ENCODE measurements around the gene MUC2. TPM values are rescaled to one million over a fixed set of nuclear protein-coding genes. Genes with fewer than 3 reads are reported as not detected.

MUC2 gene
- total and polyA plus RNA-seq, 7 experiments from 2014 or later: not detected

DNA sequence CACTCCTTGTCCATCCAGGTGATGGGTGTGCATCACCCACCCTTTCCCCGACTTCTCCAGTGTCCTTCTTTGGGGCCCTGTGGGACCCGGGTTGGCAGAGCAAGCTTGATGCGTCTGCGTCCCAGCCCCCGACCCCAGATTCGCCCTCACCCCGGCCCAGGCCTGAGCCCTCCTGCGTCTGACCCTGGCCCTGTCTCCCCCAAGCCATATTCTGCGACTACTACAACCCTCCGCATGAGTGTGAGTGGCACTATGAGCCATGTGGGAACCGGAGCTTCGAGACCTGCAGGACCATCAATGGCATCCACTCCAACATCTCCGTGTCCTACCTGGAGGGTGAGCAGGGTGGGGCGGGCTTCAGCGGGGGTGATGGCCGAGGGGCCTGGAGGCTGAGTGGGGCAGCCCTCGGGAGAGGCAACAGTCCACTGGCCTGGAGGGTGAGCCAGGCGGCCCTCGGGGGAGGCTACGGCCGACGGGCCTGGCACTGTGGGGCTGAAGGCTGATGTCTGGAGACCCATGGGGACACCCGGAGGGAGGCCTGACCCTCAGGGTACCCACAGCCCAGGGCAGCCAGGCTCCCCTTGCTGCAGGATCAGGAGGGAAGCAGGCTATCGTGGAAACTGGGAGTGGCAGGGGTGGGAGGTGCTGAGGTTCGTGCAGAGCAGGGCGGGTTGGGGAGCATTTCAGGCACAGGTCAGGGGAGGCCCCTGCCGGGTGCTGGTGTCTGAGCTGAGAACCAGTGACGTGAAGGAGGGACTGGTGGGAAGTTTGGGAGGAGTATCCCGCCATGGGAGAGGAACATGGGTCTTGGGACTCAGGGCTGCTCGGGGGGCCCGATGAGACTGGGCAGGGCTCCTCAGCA, 15.3 kb downstream of the MUC2 start:
- H3K27ac ChIP-seq (ENCODE audit: low read depth, low read length): no peak overlapping the region
- H3K36me3 ChIP-seq (ENCODE audit: control insufficient read depth in 2 of 3, insufficient read depth in 3 of 3, low read length in 3 of 3): no peaks in the 10 kb centered on the region
- peaks cover 0 to 13% (median 0%) of the 10 kb centered on the region in 11 donors for H3K9me3 Mint-ChIP-seq
- no peaks in the 10 kb centered on the region for H3K27me3 ChIP-seq (ENCODE audit: control insufficient read depth in 2 of 2, insufficient read depth in 2 of 2, low read length in 2 of 2)
- intact Hi-C loops (cut with micrococcal nuclease): no loop called here
- no peaks in the 10 kb centered on the region for H3K9me3 ChIP-seq (ENCODE audit: control insufficient read depth in 2 of 3, low read length in 3 of 3)
- ChIA-PET CTCF (no interaction called here), POLR2A (no interaction called here)
- DNase-seq: peak in 1 of 9 donors; percentile 5
- H3K27me3 Mint-ChIP-seq: no peaks in the 10 kb centered on the region
- H3K4me3 ChIP-seq (ENCODE audit: low read length): no peak overlapping the region
- no peaks in the 10 kb centered on the region for H3K4me1 ChIP-seq (ENCODE audit: control insufficient read depth in 2 of 2, insufficient read depth in 2 of 2, low read length in 2 of 2)
- no peaks in the 10 kb centered on the region for H3K36me3 Mint-ChIP-seq
- H3K4me3 Mint-ChIP-seq: no peak overlapping the region
- H3K4me1 Mint-ChIP-seq: no peaks in the 10 kb centered on the region
- ATAC-seq: no peak
- H3K27ac Mint-ChIP-seq: no peak overlapping the region

DNA sequence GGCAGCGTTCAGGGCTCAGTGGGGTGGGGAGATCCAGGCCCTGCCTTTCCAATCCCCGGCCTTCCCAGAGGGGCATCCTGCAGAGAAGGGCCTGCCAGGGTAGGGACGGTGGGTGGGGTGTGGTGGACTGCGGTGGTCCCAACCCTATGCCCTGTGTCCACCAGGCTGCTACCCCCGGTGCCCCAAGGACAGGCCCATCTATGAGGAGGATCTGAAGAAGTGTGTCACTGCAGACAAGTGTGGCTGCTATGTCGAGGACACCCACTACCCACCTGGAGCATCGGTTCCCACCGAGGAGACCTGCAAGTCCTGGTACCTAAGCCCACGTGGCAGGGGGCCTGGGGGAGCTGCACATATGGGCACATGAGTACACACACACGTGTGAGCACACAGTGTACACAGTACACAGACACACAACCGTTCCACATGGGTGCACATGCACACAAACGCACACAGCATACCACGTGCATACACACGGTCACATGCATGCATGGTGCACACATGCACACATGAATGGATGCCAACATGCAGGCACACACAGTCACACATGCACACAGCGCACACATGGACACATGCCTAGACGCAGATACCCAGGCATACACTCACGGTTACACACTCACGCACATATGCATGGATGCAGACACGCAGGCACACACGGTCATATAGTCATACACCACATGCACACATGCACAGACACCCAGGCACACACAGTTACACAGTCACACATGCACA, 16.1 kb downstream of the MUC2 start:
- no peak overlapping the region for H3K27ac Mint-ChIP-seq

DNA sequence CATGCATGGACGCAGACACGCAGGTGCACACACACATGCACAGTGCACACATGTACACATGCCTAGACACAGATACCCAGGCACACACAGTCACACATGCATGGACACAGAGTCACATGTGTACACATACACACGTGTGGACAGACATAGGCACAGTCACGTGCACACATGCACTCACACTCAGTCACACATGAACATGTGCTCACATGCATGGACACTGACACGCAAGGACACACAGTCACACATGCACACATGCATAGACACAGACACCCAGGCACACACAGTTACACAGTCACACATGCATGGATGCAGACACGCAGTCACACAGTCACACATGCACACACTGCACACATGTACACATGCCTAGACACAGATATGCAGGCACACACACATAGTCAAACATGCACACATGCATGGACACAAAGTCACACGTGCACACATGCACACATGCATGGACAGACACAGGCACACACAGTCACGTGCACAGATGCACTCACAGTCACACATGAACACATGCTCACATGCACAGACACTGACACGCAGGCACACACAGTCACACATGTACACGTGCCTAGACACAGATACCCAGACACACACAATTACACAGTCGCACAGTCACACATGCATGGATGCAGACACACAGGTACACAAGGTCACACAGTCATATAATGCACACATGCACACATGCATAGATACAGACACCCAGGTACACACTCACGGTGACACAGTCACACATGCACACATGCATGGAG, 16.8 kb downstream of the MUC2 start:
- ATAC-seq (peak; percentile 28), DNase-seq (peak in 1 of 9 donors; percentile 4)
- intact Hi-C loops (cut with micrococcal nuclease): no loop called here
- Mint-ChIP-seq H3K27ac (no peak overlapping the region), H3K36me3 (peaks cover 0 to 7% (median 0%) of the 10 kb centered on the region in 5 donors), H3K4me1 (peaks cover 0 to 3% (median 0%) of the 10 kb centered on the region in 7 donors), H3K27me3 (no peaks in the 10 kb centered on the region), H3K4me3 (no peak overlapping the region), H3K9me3 (peaks cover 0 to 24% (median 0%) of the 10 kb centered on the region in 11 donors)
- ChIA-PET CTCF (no interaction called here), POLR2A (no interaction called here)
- no peaks in the 10 kb centered on the region for H3K9me3 ChIP-seq (ENCODE audit: control insufficient read depth in 2 of 3, low read length in 3 of 3)
- no peak overlapping the region for H3K27ac ChIP-seq (ENCODE audit: low read depth, low read length)
- H3K36me3 ChIP-seq (ENCODE audit: control insufficient read depth in 2 of 3, insufficient read depth in 3 of 3, low read length in 3 of 3): no peaks in the 10 kb centered on the region
- H3K4me3 ChIP-seq (ENCODE audit: low read length): no peak overlapping the region
- no peaks in the 10 kb centered on the region for H3K27me3 ChIP-seq (ENCODE audit: control insufficient read depth in 2 of 2, insufficient read depth in 2 of 2, low read length in 2 of 2)
- H3K4me1 ChIP-seq (ENCODE audit: control insufficient read depth in 2 of 2, insufficient read depth in 2 of 2, low read length in 2 of 2): no peaks in the 10 kb centered on the region

More for the DNA sequence above, 16.1 kb downstream of the MUC2 start:
- ATAC-seq (no peak), DNase-seq (peak in 1 of 9 donors; percentile 2)
- no peaks in the 10 kb centered on the region for H3K27me3 Mint-ChIP-seq
- no peaks in the 10 kb centered on the region for H3K27me3 ChIP-seq (ENCODE audit: control insufficient read depth in 2 of 2, insufficient read depth in 2 of 2, low read length in 2 of 2)
- H3K27ac ChIP-seq (ENCODE audit: low read depth, low read length): no peak overlapping the region
- H3K4me1 Mint-ChIP-seq: no peaks in the 10 kb centered on the region
- H3K4me1 ChIP-seq (ENCODE audit: control insufficient read depth in 2 of 2, insufficient read depth in 2 of 2, low read length in 2 of 2): no peaks in the 10 kb centered on the region
- ChIA-PET CTCF (no interaction called here), POLR2A (no interaction called here)
- intact Hi-C loops (cut with micrococcal nuclease): no loop called here
- H3K4me3 Mint-ChIP-seq: no peak overlapping the region
- H3K36me3 Mint-ChIP-seq: peaks cover 0 to 3% (median 0%) of the 10 kb centered on the region in 5 donors
- H3K4me3 ChIP-seq (ENCODE audit: low read length): no peak overlapping the region
- no peaks in the 10 kb centered on the region for H3K9me3 ChIP-seq (ENCODE audit: control insufficient read depth in 2 of 3, low read length in 3 of 3)
- H3K9me3 Mint-ChIP-seq: peaks cover 0 to 19% (median 0%) of the 10 kb centered on the region in 11 donors
- no peaks in the 10 kb centered on the region for H3K36me3 ChIP-seq (ENCODE audit: control insufficient read depth in 2 of 3, insufficient read depth in 3 of 3, low read length in 3 of 3)

DNA sequence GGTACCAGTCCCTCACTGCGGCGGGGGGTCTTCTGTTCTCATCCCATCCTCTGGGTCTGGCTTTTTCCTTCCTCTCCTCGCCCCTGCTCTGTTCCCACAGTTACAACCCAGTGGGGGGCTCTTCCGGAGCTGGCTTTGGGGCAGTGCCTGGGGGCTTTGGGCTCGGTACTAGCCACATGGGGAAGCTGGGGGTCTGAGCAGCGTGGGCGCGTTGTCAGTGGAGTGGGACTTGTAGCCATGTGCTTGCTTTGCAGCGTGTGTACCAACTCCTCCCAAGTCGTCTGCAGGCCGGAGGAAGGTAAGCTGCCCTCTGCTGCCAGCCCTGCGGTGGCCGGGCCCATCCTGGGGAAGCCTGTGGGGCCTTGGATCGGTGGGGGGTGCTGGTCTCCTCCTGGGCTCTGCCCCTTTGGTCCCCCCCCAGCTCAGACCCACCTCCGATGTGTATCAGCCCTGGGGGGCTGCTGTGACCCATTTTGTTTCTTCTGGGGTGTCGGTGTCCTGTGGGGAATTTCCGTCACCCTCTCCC, 17.5 kb downstream of the MUC2 start:
- peak in 1 of 9 donors; percentile 2 for DNase-seq
- Histone ChIP-seq H3K27ac (ENCODE audit: low read depth, low read length) (no peak overlapping the region), H3K27me3 (ENCODE audit: control insufficient read depth in 2 of 2, insufficient read depth in 2 of 2, low read length in 2 of 2) (no peaks in the 10 kb centered on the region), H3K4me3 (ENCODE audit: low read length) (no peak overlapping the region), H3K9me3 (ENCODE audit: control insufficient read depth in 2 of 3, low read length in 3 of 3) (no peaks in the 10 kb centered on the region), H3K36me3 (ENCODE audit: control insufficient read depth in 2 of 3, insufficient read depth in 3 of 3, low read length in 3 of 3) (no peaks in the 10 kb centered on the region), H3K4me1 (ENCODE audit: control insufficient read depth in 2 of 2, insufficient read depth in 2 of 2, low read length in 2 of 2) (no peaks in the 10 kb centered on the region)
- ChIA-PET CTCF (interaction anchor here (0.6 kb wide), 1 partner anchor 810 kb away, joined by 3 read pairs; no protein-coding TSS in a partner anchor), POLR2A (no interaction called here)
- Mint-ChIP-seq H3K4me3 (no peak overlapping the region), H3K27ac (no peak overlapping the region), H3K4me1 (peaks cover 0 to 3% (median 0%) of the 10 kb centered on the region in 7 donors), H3K27me3 (no peaks in the 10 kb centered on the region), H3K9me3 (peaks cover 0 to 24% (median 0%) of the 10 kb centered on the region in 11 donors), H3K36me3 (peaks cover 0 to 7% (median 0%) of the 10 kb centered on the region in 5 donors)
- intact Hi-C loops (cut with micrococcal nuclease): no loop called here
- no peak for ATAC-seq

DNA sequence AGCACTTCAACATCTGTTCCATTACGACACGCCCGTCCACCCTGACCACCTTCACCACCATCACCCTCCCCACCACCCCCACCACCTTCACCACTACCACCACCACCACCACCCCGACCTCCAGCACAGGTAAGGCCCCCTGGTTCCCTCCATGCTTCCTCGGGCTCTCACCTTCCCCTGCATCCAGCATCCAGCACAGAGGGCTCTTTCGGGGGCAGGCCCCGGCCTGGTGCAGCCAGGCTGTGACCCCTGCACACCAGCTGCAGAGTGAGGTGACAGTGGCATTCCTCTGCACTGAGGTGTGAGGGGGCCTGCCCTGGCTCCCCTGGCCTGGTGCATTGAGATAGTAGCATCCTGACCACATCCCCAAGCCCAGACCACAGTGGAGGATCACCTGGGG, 18.2 kb downstream of the MUC2 start:
- Mint-ChIP-seq H3K36me3 (peaks cover 0 to 7% (median 0%) of the 10 kb centered on the region in 5 donors), H3K27me3 (no peaks in the 10 kb centered on the region), H3K27ac (no peak overlapping the region), H3K4me1 (peaks cover 0 to 3% (median 0%) of the 10 kb centered on the region in 7 donors), H3K9me3 (peaks cover 0 to 24% (median 0%) of the 10 kb centered on the region in 11 donors), H3K4me3 (no peak overlapping the region)
- ATAC-seq (no peak), DNase-seq (no peak)
- H3K27ac ChIP-seq (ENCODE audit: low read depth, low read length): no peak overlapping the region
- no peaks in the 10 kb centered on the region for H3K27me3 ChIP-seq (ENCODE audit: control insufficient read depth in 2 of 2, insufficient read depth in 2 of 2, low read length in 2 of 2)
- H3K36me3 ChIP-seq (ENCODE audit: control insufficient read depth in 2 of 3, insufficient read depth in 3 of 3, low read length in 3 of 3): no peaks in the 10 kb centered on the region
- no peaks in the 10 kb centered on the region for H3K9me3 ChIP-seq (ENCODE audit: control insufficient read depth in 2 of 3, low read length in 3 of 3)
- POLR2A ChIA-PET: no interaction called here
- H3K4me3 ChIP-seq (ENCODE audit: low read length): no peak overlapping the region
- intact Hi-C loops (cut with micrococcal nuclease): no loop called here
- CTCF ChIA-PET: no interaction called here
- no peaks in the 10 kb centered on the region for H3K4me1 ChIP-seq (ENCODE audit: control insufficient read depth in 2 of 2, insufficient read depth in 2 of 2, low read length in 2 of 2)

DNA sequence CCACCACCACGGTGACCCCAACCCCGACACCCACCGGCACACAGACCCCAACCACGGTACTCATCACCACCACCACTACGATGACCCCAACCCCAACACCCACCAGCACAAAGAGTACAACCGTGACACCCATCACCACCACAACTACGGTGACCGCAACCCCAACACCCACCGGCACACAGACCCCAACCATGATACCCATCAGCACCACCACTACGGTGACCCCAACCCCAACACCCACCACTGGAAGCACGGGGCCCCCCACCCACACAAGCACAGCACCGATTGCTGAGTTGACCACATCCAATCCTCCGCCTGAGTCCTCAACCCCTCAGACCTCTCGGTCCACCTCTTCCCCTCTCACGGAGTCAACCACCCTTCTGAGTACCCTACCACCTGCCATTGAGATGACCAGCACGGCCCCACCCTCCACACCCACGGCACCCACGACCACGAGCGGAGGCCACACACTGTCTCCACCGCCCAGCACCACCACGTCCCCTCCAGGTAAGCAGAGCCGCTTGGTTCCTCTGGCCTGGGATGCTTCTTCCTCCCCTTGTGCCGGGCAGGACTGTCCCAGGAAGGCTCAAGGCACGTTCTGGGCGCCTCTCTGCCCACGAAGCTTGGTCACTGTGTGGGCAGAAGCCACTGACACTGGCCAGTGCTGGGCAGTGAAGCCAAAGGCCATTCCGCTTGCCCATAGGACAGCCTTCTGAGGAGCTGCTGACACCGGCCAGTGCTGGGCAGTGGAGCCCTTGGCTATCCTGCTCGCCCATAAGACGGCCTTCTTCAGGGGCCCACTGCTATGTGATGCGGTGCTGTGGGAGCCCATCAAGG, 25.1 kb downstream of the MUC2 start:
- CTCF ChIA-PET: no interaction called here
- Histone ChIP-seq H3K27me3 (ENCODE audit: control insufficient read depth in 2 of 2, insufficient read depth in 2 of 2, low read length in 2 of 2) (no peaks in the 10 kb centered on the region), H3K4me3 (ENCODE audit: low read length) (no peak overlapping the region), H3K27ac (ENCODE audit: low read depth, low read length) (no peak overlapping the region), H3K9me3 (ENCODE audit: control insufficient read depth in 2 of 3, low read length in 3 of 3) (no peaks in the 10 kb centered on the region), H3K4me1 (ENCODE audit: control insufficient read depth in 2 of 2, insufficient read depth in 2 of 2, low read length in 2 of 2) (no peaks in the 10 kb centered on the region), H3K36me3 (ENCODE audit: control insufficient read depth in 2 of 3, insufficient read depth in 3 of 3, low read length in 3 of 3) (no peaks in the 10 kb centered on the region)
- H3K4me3 Mint-ChIP-seq: no peak overlapping the region
- H3K4me1 Mint-ChIP-seq: peaks cover 0 to 3% (median 0%) of the 10 kb centered on the region in 7 donors
- peaks cover 0 to 11% (median 0%) of the 10 kb centered on the region in 5 donors for H3K36me3 Mint-ChIP-seq
- intact Hi-C loops (cut with micrococcal nuclease): no loop called here
- H3K27me3 Mint-ChIP-seq: no peaks in the 10 kb centered on the region
- ATAC-seq: no peak
- H3K9me3 Mint-ChIP-seq: peaks cover 0 to 16% (median 0%) of the 10 kb centered on the region in 11 donors
- no peak overlapping the region for H3K27ac Mint-ChIP-seq
- peak in 1 of 9 donors; percentile 5 for DNase-seq
- POLR2A ChIA-PET: no interaction called here
